ENCODE data around the gene HES7.

GRCh38 chr17:8145811-8146210, 21.9 kb upstream of the HES7 start:
- TF ChIP-seq, protein P1, sequence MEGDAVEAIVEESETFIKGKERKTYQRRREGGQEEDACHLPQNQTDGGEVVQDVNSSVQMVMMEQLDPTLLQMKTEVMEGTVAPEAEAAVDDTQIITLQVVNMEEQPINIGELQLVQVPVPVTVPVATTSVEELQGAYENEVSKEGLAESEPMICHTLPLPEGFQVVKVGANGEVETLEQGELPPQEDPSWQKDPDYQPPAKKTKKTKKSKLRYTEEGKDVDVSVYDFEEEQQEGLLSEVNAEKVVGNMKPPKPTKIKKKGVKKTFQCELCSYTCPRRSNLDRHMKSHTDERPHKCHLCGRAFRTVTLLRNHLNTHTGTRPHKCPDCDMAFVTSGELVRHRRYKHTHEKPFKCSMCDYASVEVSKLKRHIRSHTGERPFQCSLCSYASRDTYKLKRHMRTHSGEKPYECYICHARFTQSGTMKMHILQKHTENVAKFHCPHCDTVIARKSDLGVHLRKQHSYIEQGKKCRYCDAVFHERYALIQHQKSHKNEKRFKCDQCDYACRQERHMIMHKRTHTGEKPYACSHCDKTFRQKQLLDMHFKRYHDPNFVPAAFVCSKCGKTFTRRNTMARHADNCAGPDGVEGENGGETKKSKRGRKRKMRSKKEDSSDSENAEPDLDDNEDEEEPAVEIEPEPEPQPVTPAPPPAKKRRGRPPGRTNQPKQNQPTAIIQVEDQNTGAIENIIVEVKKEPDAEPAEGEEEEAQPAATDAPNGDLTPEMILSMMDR (IDR thresholded peaks at IDR 0.05) = no peak
- no peak for TF ChIP-seq POLR2A (IDR thresholded peaks at IDR 0.05; ENCODE audit: low read length)
- TF ChIP-seq JUNB (IDR thresholded peaks at IDR 0.05) = no peak
- TF ChIP-seq ATOH8 (CRISPR knock-in tag; IDR thresholded peaks at IDR 0.05; ENCODE audit: low read depth) = no peak
- TF ChIP-seq CEBPB (IDR thresholded peaks at IDR 0.05) = no peak
- TF ChIP-seq TP53 (CRISPR knock-in tag; IDR thresholded peaks at IDR 0.05) = no peak

Measured in A549 (cell line).